H1 (cell line): ENCODE measurements around the gene SPP1. TPM values are rescaled to one million over a fixed set of nuclear protein-coding genes. Genes with fewer than 3 reads are reported as not detected.

ENCODE experiments used
- CTCF ChIA-PET: fragments of 300-600 bp; sonication (Branson Sonifier 250); formaldehyde crosslinking; loops from one replicate; lab custom pipeline; 2021; ENCODE audit not compliant: partially characterized antibody; lab: Charles Lee
- POLR2A ChIA-PET: fragments of 300-600 bp; sonication (Branson Sonifier 250); formaldehyde crosslinking; loops from one replicate; lab custom pipeline; 2021; ENCODE audit warnings: inconsistent platforms; ENCODE audit not compliant: partially characterized antibody; lab: Charles Lee
- DNase-seq, 2 experiments: peaks; one replicate each; pipeline versions ENCODE4 v3.0.0 to v3.0.0-alpha.2; 2010 to 2022; ENCODE audit warnings: low spot score in 2 of 2, low read depth in 1 of 2, mixed read lengths in 1 of 2
- FAIRE-seq: peaks from 2 replicates; lab custom pipeline; 2011; peaks lifted over from hg19 to GRCh38; lab: Jason Lieb, UNC
- H2AFZ ChIP-seq: 2 replicates; pipeline ENCODE4 v1.8.1; 2012; ENCODE audit warnings: low read length, inconsistent platforms
- H2AK5ac ChIP-seq: 2 replicates; pipeline ENCODE4 v1.6.1; 2013; ENCODE audit warnings: low read depth, low read length
- H2BK120ac ChIP-seq: replicated peaks from 2 replicates; pipeline ENCODE3; 2013; ENCODE audit warnings: low read depth, low read length, inconsistent platforms
- H2BK12ac ChIP-seq: 2 replicates; pipeline ENCODE4 v1.6.1; 2013; ENCODE audit warnings: low read depth, low read length
- H2BK15ac ChIP-seq: 2 replicates; pipeline ENCODE4 v1.6.1; 2013; ENCODE audit warnings: low read length
- H2BK20ac ChIP-seq: 2 replicates; pipeline ENCODE4 v1.6.1; 2013; ENCODE audit warnings: low read length
- H2BK5ac ChIP-seq: 2 replicates; pipeline ENCODE4 v1.6.1; 2013; ENCODE audit warnings: low read depth, low read length
- H3K14ac ChIP-seq: 2 replicates; pipeline ENCODE4 v1.6.1; 2013; ENCODE audit warnings: inconsistent platforms; ENCODE audit not compliant: insufficient read length
- H3K18ac ChIP-seq: 2 replicates; pipeline ENCODE4 v1.6.1; 2013; ENCODE audit warnings: low read length; ENCODE audit errors: extremely low read depth
- H3K23ac ChIP-seq: 2 replicates; pipeline ENCODE4 v1.6.1; 2013; ENCODE audit warnings: inconsistent platforms; ENCODE audit not compliant: insufficient read length
- H3K23me2 ChIP-seq: 2 replicates; pipeline ENCODE4 v1.6.1; 2013; ENCODE audit warnings: low read depth, low read length
- H3K27ac ChIP-seq: 2 replicates; pipeline ENCODE4 v1.6.1; 2011; ENCODE audit warnings: low read depth, low read length, inconsistent platforms
- H3K27me3 ChIP-seq, 4 experiments: replicated peaks in 1 of 4; 1 replicate in 1 of 4; 2 replicates in 3 of 4; pipeline versions ENCODE4 v1.6.1 to v1.8.1; 2011 to 2013; ENCODE audit warnings: low read length in 3 of 4, mild to moderate bottlenecking in 3 of 4, inconsistent platforms in 2 of 4, mixed read lengths in 2 of 4, moderate library complexity in 1 of 4; ENCODE audit not compliant: control insufficient read depth in 3 of 4, insufficient read depth in 3 of 4; ENCODE audit errors: extremely low read depth in 1 of 4
- H3K36me3 ChIP-seq, 4 experiments: 2 replicates each; pipeline versions ENCODE4 v1.6.1 to v1.8.1; 2011 to 2013; ENCODE audit warnings: mild to moderate bottlenecking in 4 of 4, low read length in 3 of 4, moderate library complexity in 2 of 4, control low read depth in 1 of 4, inconsistent platforms in 1 of 4; ENCODE audit not compliant: insufficient read depth in 4 of 4, control insufficient read depth in 2 of 4
- H3K4ac ChIP-seq: replicated peaks from 2 replicates; pipeline ENCODE3; 2013; ENCODE audit warnings: low read length, low read depth, mixed read lengths, inconsistent platforms; ENCODE audit not compliant: insufficient read length
- H3K4me1 ChIP-seq, 4 experiments: replicated peaks in 1 of 4; 1 replicate in 1 of 4; 2 replicates in 3 of 4; pipeline versions ENCODE4 v1.6.1 to v1.8.1; 2011 to 2013; ENCODE audit warnings: low read length in 3 of 4, inconsistent platforms in 2 of 4, mixed read lengths in 1 of 4; ENCODE audit not compliant: insufficient read depth in 4 of 4, control insufficient read depth in 3 of 4
- H3K4me2 ChIP-seq, 2 experiments: 2 replicates each; pipeline versions ENCODE4 v1.6.1 to v1.8.1; 2011 to 2013; ENCODE audit warnings: low read depth in 2 of 2, low read length in 2 of 2, control low read depth in 1 of 2, inconsistent platforms in 1 of 2, mild to moderate bottlenecking in 1 of 2; ENCODE audit not compliant: insufficient read depth in 1 of 2
- H3K4me3 ChIP-seq, 4 experiments: fragments of 200-600, 300-600 bp in 1 of 4; sonication (generic), shearing (Covaris generic), sonication (Bioruptor Twin) in 1 of 4; 2 replicates each; pipeline versions ENCODE4 v1.5.1 to v1.8.1; 2011 to 2016; ENCODE audit warnings: low read length in 4 of 4, low read depth in 3 of 4, control low read depth in 2 of 4, inconsistent platforms in 2 of 4, mild to moderate bottlenecking in 2 of 4, mixed read lengths in 1 of 4, moderate library complexity in 1 of 4; ENCODE audit not compliant: insufficient read depth in 2 of 4; ENCODE audit errors: extremely low read depth in 1 of 4
- H3K56ac ChIP-seq: replicated peaks from 2 replicates; pipeline ENCODE3; 2013; ENCODE audit warnings: low read depth, mild to moderate bottlenecking, mixed read lengths, low read length, inconsistent platforms; ENCODE audit not compliant: insufficient read length
- H3K79me1 ChIP-seq: 2 replicates; pipeline ENCODE4 v1.6.1; 2013; ENCODE audit warnings: low read depth, low read length, control low read depth
- H3K79me2 ChIP-seq, 2 experiments: 2 replicates each; pipeline versions ENCODE4 v1.6.1 to v1.8.1; 2012 to 2013; ENCODE audit warnings: low read length in 2 of 2, mild to moderate bottlenecking in 2 of 2, inconsistent platforms in 1 of 2; ENCODE audit not compliant: insufficient read depth in 2 of 2, control insufficient read depth in 1 of 2
- H3K9ac ChIP-seq, 4 experiments: replicated peaks in 1 of 4; 1 replicate in 1 of 4; 2 replicates in 3 of 4; pipeline versions ENCODE4 v1.6.1 to v1.8.1; 2011 to 2013; ENCODE audit warnings: low read depth in 3 of 4, low read length in 3 of 4, control low read depth in 2 of 4, mild to moderate bottlenecking in 2 of 4, moderate library complexity in 2 of 4, inconsistent platforms in 1 of 4; ENCODE audit errors: extremely low read depth in 1 of 4
- H3K9me3 ChIP-seq, 2 experiments: 2 replicates each; pipeline versions ENCODE4 v1.6.1 to v1.8.1; 2012 to 2013; ENCODE audit warnings: mild to moderate bottlenecking in 2 of 2, moderate library complexity in 2 of 2, control low read depth in 1 of 2, inconsistent platforms in 1 of 2, low read depth in 1 of 2, low read length in 1 of 2, mixed read lengths in 1 of 2; ENCODE audit not compliant: insufficient read depth in 2 of 2
- H4K20me1 ChIP-seq, 2 experiments: replicated peaks in 1 of 2; 2 replicates each; pipeline versions ENCODE3 to v1.8.1; 2011 to 2013; ENCODE audit warnings: inconsistent platforms in 2 of 2, low read length in 2 of 2, mild to moderate bottlenecking in 1 of 2; ENCODE audit not compliant: insufficient read depth in 2 of 2, control insufficient read depth in 1 of 2
- H4K5ac ChIP-seq: 2 replicates; pipeline ENCODE4 v1.6.1; 2013; ENCODE audit warnings: low read length, low read depth, mixed read lengths, inconsistent platforms; ENCODE audit not compliant: insufficient read length
- H4K8ac ChIP-seq: 2 replicates; pipeline ENCODE4 v1.8.0; 2013; ENCODE audit warnings: mild to moderate bottlenecking, moderate library complexity, low read length, inconsistent platforms; ENCODE audit not compliant: insufficient read depth; ENCODE audit errors: extremely low read depth
- H4K91ac ChIP-seq: replicated peaks from 2 replicates; pipeline ENCODE3; 2013; ENCODE audit warnings: low read length, mixed read lengths, inconsistent platforms; ENCODE audit not compliant: insufficient read length
- ASH2L ChIP-seq: fragments of 200-600, 300-600 bp; sonication (generic); IDR thresholded peaks from one replicate; pipeline ENCODE4 v1.7.1; 2017; ENCODE audit warnings: low read length
- CBX5 ChIP-seq: fragments of 300-800, 300-1000 bp; sonication (generic); IDR thresholded peaks from 2 replicates; pipeline ENCODE4 v1.7.1; 2016; ENCODE audit warnings: antibody characterized with exemption, low read length, low read depth
- JUN ChIP-seq: IDR thresholded peaks from 2 replicates; pipeline ENCODE4 v1.6.1; 2011; ENCODE audit warnings: low read depth, mild to moderate bottlenecking, improper control_type of control experiment, low read length
- POLR2AphosphoS5 ChIP-seq: IDR thresholded peaks from 2 replicates; pipeline ENCODE4 v1.6.1; 2011; ENCODE audit warnings: low read depth, low read length
- RAD21 ChIP-seq, 2 experiments: IDR thresholded peaks in 1 of 2; conservative IDR thresholded peaks in 1 of 2; 2 replicates each; pipeline ENCODE4 v1.6.1; 2011; ENCODE audit warnings: low read depth in 2 of 2, low read length in 2 of 2, improper control_type of control experiment in 1 of 2, inconsistent platforms in 1 of 2, mild to moderate bottlenecking in 1 of 2, moderate library complexity in 1 of 2
- RXRA ChIP-seq: IDR thresholded peaks from 2 replicates; pipeline ENCODE4 v1.6.1; 2011; ENCODE audit warnings: low read depth, mild to moderate bottlenecking, low read length, moderate library complexity; ENCODE audit not compliant: insufficient read depth
- SIRT6 ChIP-seq: IDR thresholded peaks from one replicate; pipeline ENCODE4 v1.7.1; 2012; ENCODE audit warnings: low read length, inconsistent platforms
- SP1 ChIP-seq: IDR thresholded peaks from 2 replicates; pipeline ENCODE4 v1.6.1; 2011; ENCODE audit warnings: low read depth, low read length
- WGBS, 2 experiments: shearing (Covaris generic) in 1 of 2; methylation state at CpG; one replicate each; pipeline versions ENCODE4 v1.1.6 to v1.1.7; 2013 to 2015; ENCODE audit warnings: low lambda C conversion rate in 2 of 2, mixed read lengths in 2 of 2, inconsistent platforms in 1 of 2, low coverage in 1 of 2, missing lambda C conversion rate in 1 of 2; ENCODE audit not compliant: insufficient replicate concordance in 2 of 2, insufficient coverage in 1 of 2, insufficient read length in 1 of 2; ENCODE audit errors: extremely low coverage in 1 of 2, missing lambda C conversion rate in 1 of 2; 5-methylcytosine and 5-hydroxymethylcytosine counted together
- polyA plus RNA-seq, 7 experiments: library from polyadenylated mRNA; depleted of rRNA in 3 of 7; stranded (reverse) in 5 of 7; unstranded in 2 of 7; fragments of >200 nt in 5 of 7; fragments of 200-250 nt in 2 of 7; gene quantifications; 1 replicate in 5 of 7; 2 replicates in 1 of 7; 4 replicates in 1 of 7; pipeline versions ENCODE4 v1.2.1 to v1.2.3, GENCODE V29; 2011 to 2013; ENCODE audit warnings: missing spikeins in 2 of 7, mixed read lengths in 2 of 7
- total RNA-seq: library from RNA; stranded (reverse); fragmentation: NEBNext Ultra II Directional; extraction: Animal tissue kit (Norgen Biotek cat#: 25700); gene quantifications from 2 replicates; pipeline ENCODE4 v1.2.1, GENCODE V29; 2021

The SPP1 gene
- total and polyA plus RNA-seq, 2 of the 8 experiments (the other 6 are each of a cell fraction or from before 2014, with no cell fraction given) = 13.7 to 26.5 TPM

- Histone ChIP-seq H2BK15ac (no peak overlapping the region), H2BK5ac (no peak overlapping the region), H3K79me2 (no peaks in the 10 kb centered on the region), H3K27me3 (no peaks in the 10 kb centered on the region), H3K9me3 (no peaks in the 10 kb centered on the region), H3K4me3 (no peak overlapping the region), H2AFZ (no peak overlapping the region), H3K23ac (no peak overlapping the region), H4K5ac (no peak overlapping the region), H2BK120ac (no peak overlapping the region), H4K20me1 (no peaks in the 10 kb centered on the region), H3K4me1 (peaks cover 4 to 8% (median 7%) of the 10 kb centered on the region in 4 experiments), H3K36me3 (no peaks in the 10 kb centered on the region), H3K18ac (no peak overlapping the region), H3K79me1 (no peaks in the 10 kb centered on the region), H2BK12ac (no peak overlapping the region), H4K91ac (no peak overlapping the region), H3K9ac (no peak overlapping the region), H2AK5ac (no peak overlapping the region), H3K23me2 (no peaks in the 10 kb centered on the region), H3K27ac (no peak overlapping the region), H4K8ac (no peak overlapping the region), H3K56ac (no peak overlapping the region), H3K14ac (no peak overlapping the region), H3K4ac (no peak overlapping the region), H3K4me2 (no peak overlapping the region), H2BK20ac (no peak overlapping the region)
- FAIRE-seq = no peak
- 91% methylated on average over 2 of the region's 2 CpGs; no CpG with 5 or more reads in 1 of the 2 experiments for WGBS, 2 experiments
- ChIA-PET POLR2A (no interaction called here), CTCF (no interaction called here)
- no peak for DNase-seq
- TF ChIP-seq POLR2AphosphoS5 = no peak
- no peak for TF ChIP-seq RXRA
- no peak for TF ChIP-seq RAD21 (IDR thresholded peaks at IDR 0.05 in 1 of 2, conservative IDR thresholded peaks at IDR 0.05 in 1 of 2; ENCODE audit: low read depth in 2 of 2, low read length in 2 of 2)
- no peak for TF ChIP-seq ASH2L
- TF ChIP-seq SP1 = no peak
- no peak for TF ChIP-seq CBX5
- TF ChIP-seq JUN = no peak
- no peak for TF ChIP-seq SIRT6
These were observed 5.4 kb upstream of the SPP1 start for GRCh38 chr4:87970121-87970520.
